HCT116 (cell line): ENCODE measurements around the gene CFAP57. TPM values are rescaled to one million over a fixed set of nuclear protein-coding genes. Genes with fewer than 3 reads are reported as not detected.
A peak's percentile ranks its signal among the peaks of the same experiment; 100 is the strongest.

Experiments used
- ATAC-seq: fragments of 200-7000 bp; cut with Tn5 transposase; 2 replicates; pipeline ENCODE4 v1.9.1; 2020; ENCODE audit warnings: mild to moderate bottlenecking, moderate library complexity
- BruUV-seq: library from RNA; stranded (reverse); fragments of 400-500 nt; replicated peaks from 2 replicates; lab custom pipeline; 2021; lab: Mats Ljungman, UMichigan
- CTCF ChIA-PET: fragments of 300-600 bp; sonication (Branson Sonifier 250); formaldehyde crosslinking; loops from one replicate; lab custom pipeline; 2021; ENCODE audit warnings: antibody characterized with exemption; lab: Charles Lee
- POLR2A ChIA-PET: fragments of 300-600, 350-600 bp; sonication (Branson Sonifier 250); formaldehyde crosslinking; loops from one replicate; lab custom pipeline; 2021; ENCODE audit warnings: antibody characterized with exemption; lab: Charles Lee
- RAD21 ChIA-PET, 2 experiments: fragments of 300-600 bp; sonication (Branson Sonifier 250); formaldehyde crosslinking; loops; one replicate each; lab custom pipeline; 2023; ENCODE audit warnings: low total read pairs in 2 of 2; ENCODE audit not compliant: uncharacterized antibody in 2 of 2, unreplicated experiment in 2 of 2, low non-redundant PET in 1 of 2; lab: Charles Lee
- DNase-seq: peaks from one replicate; pipeline ENCODE4 v3.0.0-alpha.2; 2010; ENCODE audit warnings: low read depth, low spot score
- H2AFZ ChIP-seq: fragments of 200-600 bp; shearing (Covaris generic), sonication (generic); 2 replicates; pipeline ENCODE4 v1.6.1; 2017; ENCODE audit warnings: low read depth, mixed run types, mixed read lengths, antibody characterized with exemption, low read length; ENCODE audit not compliant: poor library complexity, severe bottlenecking
- H3K27ac ChIP-seq: 2 replicates; pipeline ENCODE4 v1.5.1; 2012; ENCODE audit warnings: low read depth, low read length
- H3K27me3 ChIP-seq: fragments of 200-600 bp; sonication (generic); 2 replicates; pipeline ENCODE4 v1.6.1; 2016; ENCODE audit warnings: mixed run types, low read length, mixed read lengths; ENCODE audit not compliant: insufficient read depth
- H3K36me3 ChIP-seq, 2 experiments: fragments of 200-500 bp in 1 of 2; fragments of 200-600 bp in 1 of 2; sonication (Bioruptor generic) in 1 of 2; sonication (generic) in 1 of 2; 2 replicates each; pipeline versions ENCODE4 v1.5.1 to v1.6.1; 2014 to 2016; ENCODE audit warnings: low read length in 2 of 2, inconsistent platforms in 1 of 2, mixed read lengths in 1 of 2, mixed run types in 1 of 2; ENCODE audit not compliant: insufficient read depth in 2 of 2, control insufficient read depth in 1 of 2
- H3K4me1 ChIP-seq, 2 experiments: fragments of 200-600 bp in 1 of 2; sonication (generic) in 1 of 2; 2 replicates each; pipeline versions ENCODE4 v1.5.1 to v1.6.1; 2012 to 2017; ENCODE audit warnings: low read length in 2 of 2, inconsistent platforms in 1 of 2, mild to moderate bottlenecking in 1 of 2, mixed read lengths in 1 of 2, mixed run types in 1 of 2, moderate library complexity in 1 of 2; ENCODE audit not compliant: insufficient read depth in 2 of 2, control insufficient read depth in 1 of 2
- H3K4me2 ChIP-seq: fragments of 200-600 bp; sonication (generic); 2 replicates; pipeline ENCODE4 v1.6.1; 2017; ENCODE audit warnings: mixed run types, low read length, mixed read lengths
- H3K4me3 ChIP-seq, 2 experiments: fragments of 200-600 bp in 1 of 2; sonication (generic) in 1 of 2; replicated peaks in 1 of 2; 2 replicates each; pipeline ENCODE4 v1.5.1; 2011 to 2016; ENCODE audit warnings: low read length in 2 of 2, control low read depth in 1 of 2, low read depth in 1 of 2, mild to moderate bottlenecking in 1 of 2, mixed read lengths in 1 of 2, mixed run types in 1 of 2
- H3K79me2 ChIP-seq: fragments of 200-600 bp; sonication (generic); 2 replicates; pipeline ENCODE4 v1.6.1; 2017; ENCODE audit warnings: mild to moderate bottlenecking, mixed run types, low read length, moderate library complexity, mixed read lengths; ENCODE audit not compliant: insufficient read depth
- H3K9ac ChIP-seq: fragments of 200-600 bp; sonication (generic); 2 replicates; pipeline ENCODE4 v1.6.1; 2016; ENCODE audit warnings: low read length, mixed read lengths
- H3K9me2 ChIP-seq: fragments of 200-600 bp; sonication (generic), shearing (Covaris generic); 2 replicates; pipeline ENCODE4 v1.6.1; 2017; ENCODE audit warnings: mixed run types, mild to moderate bottlenecking, moderate library complexity; ENCODE audit not compliant: insufficient read depth
- H3K9me3 ChIP-seq, 2 experiments: fragments of 200-500 bp in 1 of 2; fragments of 200-600 bp in 1 of 2; sonication (Bioruptor generic) in 1 of 2; sonication (generic) in 1 of 2; 2 replicates each; pipeline ENCODE4 v1.6.1; 2014 to 2017; ENCODE audit warnings: low read length in 2 of 2, mixed read lengths in 2 of 2, inconsistent platforms in 1 of 2, low read depth in 1 of 2, mild to moderate bottlenecking in 1 of 2, mixed run types in 1 of 2, moderate library complexity in 1 of 2; ENCODE audit not compliant: control insufficient read depth in 1 of 2, insufficient read depth in 1 of 2
- H4K20me1 ChIP-seq: fragments of 200-600 bp; sonication (generic), shearing (Covaris generic); 2 replicates; pipeline ENCODE4 v1.6.1; 2017; ENCODE audit warnings: mixed run types, mild to moderate bottlenecking, moderate library complexity; ENCODE audit not compliant: insufficient read depth
- CBX3 ChIP-seq: IDR thresholded peaks from 2 replicates; pipeline ENCODE4 v1.6.1; 2012; ENCODE audit warnings: low read depth
- CEBPB ChIP-seq: IDR thresholded peaks from 2 replicates; pipeline ENCODE4 v1.6.1; 2012; ENCODE audit warnings: low read depth
- POLR2AphosphoS5 ChIP-seq: IDR thresholded peaks from 2 replicates; pipeline ENCODE4 v1.6.1; 2011; ENCODE audit warnings: mild to moderate bottlenecking, low read depth, low read length, moderate library complexity
- RAD21 ChIP-seq: IDR thresholded peaks from 2 replicates; pipeline ENCODE4 v1.6.1; 2012; ENCODE audit warnings: low read depth, mild to moderate bottlenecking
- SIN3A ChIP-seq: IDR thresholded peaks from 2 replicates; pipeline ENCODE4 v1.6.1; 2012; ENCODE audit warnings: low read depth
- intact Hi-C: fragments of 100-400 bp; cut with micrococcal nuclease; formaldehyde crosslinking; loops from 2 replicates; pipeline ENCODE4 v1.10.0; 2022
- total RNA-seq: library from RNA; stranded (reverse); gene quantifications from one replicate; pipeline ENCODE4 v1.2.1, GENCODE V29; 2021; ENCODE audit not compliant: unreplicated experiment
- TF ChIP-seq, protein P1 (sequence below): IDR thresholded peaks from 2 replicates; pipeline ENCODE4 v1.6.1; 2012; ENCODE audit warnings: low read depth
- TF ChIP-seq, protein P2 (sequence below), 3 experiments: fragments of 200-600 bp in 1 of 3; sonication (generic) in 1 of 3; IDR thresholded peaks in 2 of 3; conservative IDR thresholded peaks in 1 of 3; 2 replicates each; pipeline ENCODE4 v1.5.1; 2012 to 2017; ENCODE audit warnings: low read depth in 2 of 3, low read length in 2 of 3, antibody characterized with exemption in 1 of 3, borderline replicate concordance in 1 of 3, control low read depth in 1 of 3, mild to moderate bottlenecking in 1 of 3, mixed read lengths in 1 of 3, mixed run types in 1 of 3, moderate library complexity in 1 of 3; ENCODE audit not compliant: insufficient read depth in 1 of 3

The CFAP57 gene
- total RNA-seq, 1 experiment from 2014 or later, result 0.49 TPM

DNA sequence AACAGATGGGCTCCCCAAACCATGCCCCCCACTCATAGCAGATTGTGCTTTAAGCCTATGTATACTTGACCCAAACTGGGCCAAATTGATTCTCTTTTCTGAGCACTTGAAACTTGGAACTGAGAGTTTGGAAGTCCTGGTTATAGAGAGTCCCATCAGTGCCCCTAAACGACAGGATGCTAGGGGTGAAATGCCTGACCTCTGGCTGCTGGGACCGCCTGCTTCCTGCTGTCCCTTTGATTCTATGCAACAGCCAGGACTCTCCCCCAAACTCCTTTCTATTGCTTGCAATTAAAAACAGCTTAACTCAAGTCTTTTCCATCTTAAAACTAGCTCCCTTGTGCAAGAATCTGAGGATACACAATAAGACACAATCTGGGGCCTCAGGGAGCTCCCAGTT, 108.6 kb downstream of the CFAP57 start (continued):
- TF ChIP-seq, protein P1, sequence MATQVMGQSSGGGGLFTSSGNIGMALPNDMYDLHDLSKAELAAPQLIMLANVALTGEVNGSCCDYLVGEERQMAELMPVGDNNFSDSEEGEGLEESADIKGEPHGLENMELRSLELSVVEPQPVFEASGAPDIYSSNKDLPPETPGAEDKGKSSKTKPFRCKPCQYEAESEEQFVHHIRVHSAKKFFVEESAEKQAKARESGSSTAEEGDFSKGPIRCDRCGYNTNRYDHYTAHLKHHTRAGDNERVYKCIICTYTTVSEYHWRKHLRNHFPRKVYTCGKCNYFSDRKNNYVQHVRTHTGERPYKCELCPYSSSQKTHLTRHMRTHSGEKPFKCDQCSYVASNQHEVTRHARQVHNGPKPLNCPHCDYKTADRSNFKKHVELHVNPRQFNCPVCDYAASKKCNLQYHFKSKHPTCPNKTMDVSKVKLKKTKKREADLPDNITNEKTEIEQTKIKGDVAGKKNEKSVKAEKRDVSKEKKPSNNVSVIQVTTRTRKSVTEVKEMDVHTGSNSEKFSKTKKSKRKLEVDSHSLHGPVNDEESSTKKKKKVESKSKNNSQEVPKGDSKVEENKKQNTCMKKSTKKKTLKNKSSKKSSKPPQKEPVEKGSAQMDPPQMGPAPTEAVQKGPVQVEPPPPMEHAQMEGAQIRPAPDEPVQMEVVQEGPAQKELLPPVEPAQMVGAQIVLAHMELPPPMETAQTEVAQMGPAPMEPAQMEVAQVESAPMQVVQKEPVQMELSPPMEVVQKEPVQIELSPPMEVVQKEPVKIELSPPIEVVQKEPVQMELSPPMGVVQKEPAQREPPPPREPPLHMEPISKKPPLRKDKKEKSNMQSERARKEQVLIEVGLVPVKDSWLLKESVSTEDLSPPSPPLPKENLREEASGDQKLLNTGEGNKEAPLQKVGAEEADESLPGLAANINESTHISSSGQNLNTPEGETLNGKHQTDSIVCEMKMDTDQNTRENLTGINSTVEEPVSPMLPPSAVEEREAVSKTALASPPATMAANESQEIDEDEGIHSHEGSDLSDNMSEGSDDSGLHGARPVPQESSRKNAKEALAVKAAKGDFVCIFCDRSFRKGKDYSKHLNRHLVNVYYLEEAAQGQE, result no peak
- TF ChIP-seq RAD21, result no peak

DNA sequence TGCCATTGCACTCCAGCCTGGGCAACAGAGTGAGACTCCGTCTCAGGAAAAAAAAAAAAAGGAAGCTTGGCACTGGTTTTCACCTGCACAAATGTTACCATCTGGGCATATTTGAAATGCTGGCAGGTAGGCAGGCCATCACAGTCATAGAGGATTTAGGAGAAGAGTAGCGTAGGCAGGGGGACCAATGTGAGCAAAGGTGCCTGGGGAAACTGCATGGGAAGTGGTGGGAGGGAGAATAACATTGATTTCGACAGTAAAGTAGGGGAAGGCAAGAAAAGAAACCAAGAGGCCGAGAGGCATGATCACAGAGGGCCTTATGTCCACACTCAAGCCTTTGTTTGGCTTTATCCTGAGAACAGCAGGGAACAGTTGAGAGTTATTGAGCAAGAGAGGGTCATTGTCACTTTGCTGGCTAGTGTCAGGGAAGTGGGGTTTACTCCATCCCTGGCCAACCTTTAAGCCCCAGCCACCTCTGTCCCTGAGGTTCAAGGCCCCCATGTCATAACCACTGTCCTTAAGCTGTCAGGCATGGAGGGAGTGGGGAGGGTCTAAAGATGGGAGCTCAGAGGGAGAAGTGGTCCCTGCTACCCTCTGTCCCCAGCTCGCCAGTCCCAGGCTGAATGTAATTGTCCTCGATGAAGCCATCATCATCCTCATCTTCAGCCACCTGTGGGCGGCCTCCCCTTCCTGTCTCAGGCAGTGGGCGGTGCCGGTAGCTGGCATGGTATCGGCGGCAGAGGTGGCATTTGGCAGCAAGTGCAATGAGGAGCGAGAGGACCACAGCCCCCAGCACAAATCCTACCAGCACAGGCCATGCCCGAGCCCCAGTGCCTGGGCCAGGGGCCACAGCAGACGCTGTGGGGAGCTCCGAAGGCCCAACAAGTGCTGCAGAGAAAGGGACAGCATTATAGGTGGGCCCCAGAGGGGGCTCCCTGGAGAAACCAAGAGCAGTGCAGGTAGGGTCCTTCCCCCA, 110.4 kb downstream of the CFAP57 start:
- H3K27me3 ChIP-seq, result no peaks in the 10 kb centered on the region
- H3K4me3 ChIP-seq, result no peak overlapping the region
- H3K9ac ChIP-seq, result no peak overlapping the region
- no peak overlapping the region for H3K27ac ChIP-seq
- ChIA-PET POLR2A (no interaction called here), RAD21 (no interaction called here), CTCF (no interaction called here)
- H3K4me2 ChIP-seq, result no peak overlapping the region
- H3K36me3 ChIP-seq, result 0 out of 4 replicates have a peak, but pooled peaks cover 0 to 2% of the 10 kb centered on the region in 2 experiments
- no peaks in the 10 kb centered on the region for H4K20me1 ChIP-seq
- H3K4me1 ChIP-seq, result peaks cover 14 to 27% of the 10 kb centered on the region in 2 experiments; a peak in 3 of 4 replicates
- TSS peak; percentile 21 for BruUV-seq
- ATAC-seq (no peak), DNase-seq (no peak)
- no peaks in the 10 kb centered on the region for H3K79me2 ChIP-seq
- no peaks in the 10 kb centered on the region for H3K9me3 ChIP-seq
- intact Hi-C loops, result no loop called here
- H2AFZ ChIP-seq, result no peak overlapping the region
- TF ChIP-seq, protein P2, sequence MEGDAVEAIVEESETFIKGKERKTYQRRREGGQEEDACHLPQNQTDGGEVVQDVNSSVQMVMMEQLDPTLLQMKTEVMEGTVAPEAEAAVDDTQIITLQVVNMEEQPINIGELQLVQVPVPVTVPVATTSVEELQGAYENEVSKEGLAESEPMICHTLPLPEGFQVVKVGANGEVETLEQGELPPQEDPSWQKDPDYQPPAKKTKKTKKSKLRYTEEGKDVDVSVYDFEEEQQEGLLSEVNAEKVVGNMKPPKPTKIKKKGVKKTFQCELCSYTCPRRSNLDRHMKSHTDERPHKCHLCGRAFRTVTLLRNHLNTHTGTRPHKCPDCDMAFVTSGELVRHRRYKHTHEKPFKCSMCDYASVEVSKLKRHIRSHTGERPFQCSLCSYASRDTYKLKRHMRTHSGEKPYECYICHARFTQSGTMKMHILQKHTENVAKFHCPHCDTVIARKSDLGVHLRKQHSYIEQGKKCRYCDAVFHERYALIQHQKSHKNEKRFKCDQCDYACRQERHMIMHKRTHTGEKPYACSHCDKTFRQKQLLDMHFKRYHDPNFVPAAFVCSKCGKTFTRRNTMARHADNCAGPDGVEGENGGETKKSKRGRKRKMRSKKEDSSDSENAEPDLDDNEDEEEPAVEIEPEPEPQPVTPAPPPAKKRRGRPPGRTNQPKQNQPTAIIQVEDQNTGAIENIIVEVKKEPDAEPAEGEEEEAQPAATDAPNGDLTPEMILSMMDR (IDR thresholded peaks at IDR 0.05 in 2 of 3, conservative IDR thresholded peaks at IDR 0.05 in 1 of 3; ENCODE audit: borderline replicate concordance in 1 of 3, insufficient read depth in 1 of 3, low read depth in 2 of 3, low read length in 2 of 3), result no peak
- TF ChIP-seq CBX3 (no peak), RAD21 (no peak), CEBPB (no peak), POLR2AphosphoS5 (no peak), SIN3A (no peak)
- no peaks in the 10 kb centered on the region for H3K9me2 ChIP-seq
